GM18499 (cell line): ENCODE data around the gene CDC20.

Experiments
- ATAC-seq: cut with Tn5 transposase; IDR thresholded peaks from one replicate; pipeline ENCODE4 v1.9.1; 2021; ENCODE audit warnings: moderate number of reproducible peaks; ENCODE audit not compliant: insufficient read depth, unreplicated experiment

The CDC20 gene

GRCh38 chr1:43358746-43359693 is at the start of gene CDC20:
Gene CDC20, plus strand, starts transcription at chr1:43358981. Its CDS starts 235 bp downstream, at chr1:43359216.
- ATAC-seq = peak; percentile 62

- no peak for ATAC-seq
These were observed 49.3 kb upstream of the CDC20 start for GRCh38 chr1:43309405-43310025.

GRCh38 chr1:43311521-43311920 is 47.3 kb upstream of the CDC20 start:
- ATAC-seq = no peak

- no peak for ATAC-seq
These were observed 46.6 kb upstream of the CDC20 start for GRCh38 chr1:43312212-43312623.

- ATAC-seq = no peak
These were observed 45.9 kb upstream of the CDC20 start for GRCh38 chr1:43312663-43313515.

GRCh38 chr1:43313771-43314170 is 45.0 kb upstream of the CDC20 start:
- ATAC-seq = no peak

GRCh38 chr1:43314233-43314632 is 44.5 kb upstream of the CDC20 start:
- ATAC-seq = no peak

- ATAC-seq = no peak
These were observed 43.3 kb upstream of the CDC20 start for GRCh38 chr1:43315481-43315880.

GRCh38 chr1:43315963-43316737 is 42.6 kb upstream of the CDC20 start:
- no peak for ATAC-seq

- no peak for ATAC-seq
These were observed 41.9 kb upstream of the CDC20 start for GRCh38 chr1:43316738-43317520.

- ATAC-seq = no peak
These were observed 40.8 kb upstream of the CDC20 start for GRCh38 chr1:43317817-43318471.

- ATAC-seq = no peak
These were observed 40.0 kb upstream of the CDC20 start for GRCh38 chr1:43318831-43319230.

GRCh38 chr1:43319288-43319687 is 39.5 kb upstream of the CDC20 start:
- ATAC-seq = no peak

GRCh38 chr1:43319766-43320165 is 39.0 kb upstream of the CDC20 start:
- ATAC-seq = no peak

- ATAC-seq = no peak
These were observed 37.4 kb upstream of the CDC20 start for GRCh38 chr1:43321331-43321891.

- ATAC-seq = no peak
These were observed 36.3 kb upstream of the CDC20 start for GRCh38 chr1:43322506-43322905.

- no peak for ATAC-seq
These were observed 34.0 kb upstream of the CDC20 start for GRCh38 chr1:43324810-43325209.

GRCh38 chr1:43325381-43325780 is 33.4 kb upstream of the CDC20 start:
- ATAC-seq = no peak
